ENCODE measurements around the gene TAAR2.
"Not testable (repeated sequence)": the region's sequence is repeated elsewhere in the genome, so short reads cannot be mapped to it uniquely, and the experiment has no call there.

The TAAR2 gene, protein sequence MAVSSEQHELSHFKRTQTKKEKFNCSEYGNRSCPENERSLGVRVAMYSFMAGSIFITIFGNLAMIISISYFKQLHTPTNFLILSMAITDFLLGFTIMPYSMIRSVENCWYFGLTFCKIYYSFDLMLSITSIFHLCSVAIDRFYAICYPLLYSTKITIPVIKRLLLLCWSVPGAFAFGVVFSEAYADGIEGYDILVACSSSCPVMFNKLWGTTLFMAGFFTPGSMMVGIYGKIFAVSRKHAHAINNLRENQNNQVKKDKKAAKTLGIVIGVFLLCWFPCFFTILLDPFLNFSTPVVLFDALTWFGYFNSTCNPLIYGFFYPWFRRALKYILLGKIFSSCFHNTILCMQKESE

DNA sequence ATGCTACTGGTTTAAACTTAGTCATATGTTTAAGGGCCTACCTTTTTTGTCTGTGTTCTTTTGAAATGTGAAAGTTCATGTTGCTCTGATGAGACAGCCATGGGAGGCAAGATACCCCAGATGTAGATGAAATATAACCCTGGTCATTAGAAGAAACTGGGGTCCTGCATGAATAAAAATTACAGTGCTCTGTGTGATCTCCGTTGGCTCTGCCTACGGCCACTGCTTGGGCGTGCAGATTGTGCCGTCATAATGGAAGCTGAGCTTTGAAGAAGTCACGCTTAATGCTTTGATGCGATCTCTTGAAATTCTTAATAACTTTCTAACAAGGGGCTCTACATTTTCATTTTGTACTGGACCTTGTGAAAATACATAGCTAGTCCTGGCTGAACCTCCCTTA, at the start of gene TAAR2:
Gene TAAR2, minus strand, starts transcription at position 101 of the 400 bp plus-strand sequence. Its CDS starts 0 bp downstream, at position 101.
- DNase-seq = no peak

DNA sequence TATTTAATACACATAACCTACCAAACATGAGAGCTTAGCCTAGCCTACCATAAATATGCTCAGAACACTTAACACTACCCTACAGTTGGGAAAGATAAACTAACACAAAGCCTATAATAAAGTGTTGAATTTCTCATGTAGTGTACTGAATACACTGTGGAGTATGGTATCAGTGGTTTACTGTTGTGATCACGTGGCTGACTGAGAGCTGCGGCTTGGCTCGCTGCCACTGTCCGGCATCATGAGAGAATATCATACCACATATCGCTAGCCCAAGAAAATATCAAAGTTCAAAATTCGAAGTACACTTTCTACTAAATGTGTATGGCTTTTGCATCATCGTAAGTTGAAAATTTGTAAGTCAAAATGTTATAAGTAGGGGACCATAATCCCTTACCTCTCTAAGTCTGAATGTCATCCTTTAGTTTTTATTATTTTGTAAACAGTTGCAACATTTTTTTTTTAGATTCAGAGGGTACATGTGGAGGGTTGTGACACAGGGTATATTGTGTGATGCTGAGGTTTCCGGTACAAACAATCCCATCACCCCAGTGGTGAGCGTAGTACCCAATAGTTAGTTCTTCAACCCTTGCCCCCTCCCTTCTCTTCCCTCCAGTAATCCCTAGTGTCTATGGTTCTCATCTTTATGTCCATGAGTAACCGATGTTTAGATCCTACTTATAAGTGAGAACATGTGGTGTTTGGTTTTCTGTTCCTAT, 49.5 kb upstream of the TAAR2 start:
- peak; percentile 59 for DNase-seq

DNA sequence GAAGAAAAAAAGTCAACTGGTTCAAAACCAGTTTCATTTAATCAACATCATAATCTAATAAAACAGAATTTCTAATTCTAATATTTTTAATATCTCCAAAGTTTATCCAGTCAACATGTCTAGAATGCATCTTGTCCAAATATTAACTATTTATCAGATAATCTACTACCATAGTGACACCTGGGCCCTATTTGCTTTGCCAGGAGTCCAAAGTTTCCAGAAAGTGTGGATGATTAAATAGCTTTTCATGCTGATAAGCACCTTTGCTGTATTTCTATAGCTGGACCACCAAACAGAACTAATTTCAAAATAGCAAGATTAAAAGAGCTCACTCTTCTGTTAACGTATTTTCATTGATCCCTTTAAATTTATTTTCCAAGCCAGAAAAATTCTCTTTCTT, 47.2 kb upstream of the TAAR2 start:
- no peak for DNase-seq

DNA sequence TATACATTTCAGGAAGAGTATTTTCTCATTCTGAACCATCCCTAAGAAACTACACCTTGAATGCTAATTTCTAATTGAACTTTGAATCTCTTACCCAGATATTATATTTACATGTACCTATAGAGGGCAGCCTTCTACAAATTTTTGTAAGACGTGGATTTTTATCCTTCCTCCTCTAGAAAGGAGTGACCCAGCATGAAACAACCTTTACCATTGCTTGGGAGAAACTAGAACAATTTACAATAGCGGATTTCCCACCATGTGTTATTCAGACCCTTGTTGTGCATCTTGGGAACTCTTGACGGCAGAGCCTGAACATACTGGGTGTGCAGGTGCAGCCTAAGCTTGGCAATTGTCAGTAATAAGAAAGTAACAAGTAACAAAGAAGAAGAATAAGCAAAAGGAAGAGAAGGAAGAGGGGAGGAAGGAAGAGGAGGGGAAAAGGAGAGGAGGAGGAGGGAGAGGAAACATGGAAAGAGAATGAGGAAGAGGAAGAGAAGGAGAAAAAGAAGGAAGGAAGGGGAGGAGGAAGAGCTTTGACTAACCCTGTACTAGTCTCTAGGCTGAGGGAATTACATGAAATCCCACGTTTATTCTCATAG, 45.7 kb upstream of the TAAR2 start:
- DNase-seq = peak; percentile 20

DNA sequence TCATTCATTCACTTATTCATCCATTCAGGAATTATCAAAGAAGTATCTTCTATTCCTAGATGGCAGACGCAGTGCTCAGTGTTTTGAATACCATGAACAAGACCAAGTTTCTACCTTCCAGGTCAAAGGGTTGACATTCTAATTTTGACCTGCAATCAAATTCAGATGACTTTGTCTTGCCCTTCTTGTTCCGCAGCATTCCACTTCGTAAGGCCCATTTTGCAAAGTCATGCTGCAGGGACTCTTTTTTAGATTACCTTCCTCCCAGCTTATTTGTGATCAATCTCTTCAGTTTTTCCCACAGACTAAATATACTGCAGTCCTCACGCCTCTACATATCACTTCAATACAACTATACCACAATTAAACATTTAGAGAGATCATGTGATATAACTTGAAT, 42.0 kb upstream of the TAAR2 start:
- no peak for DNase-seq

DNA sequence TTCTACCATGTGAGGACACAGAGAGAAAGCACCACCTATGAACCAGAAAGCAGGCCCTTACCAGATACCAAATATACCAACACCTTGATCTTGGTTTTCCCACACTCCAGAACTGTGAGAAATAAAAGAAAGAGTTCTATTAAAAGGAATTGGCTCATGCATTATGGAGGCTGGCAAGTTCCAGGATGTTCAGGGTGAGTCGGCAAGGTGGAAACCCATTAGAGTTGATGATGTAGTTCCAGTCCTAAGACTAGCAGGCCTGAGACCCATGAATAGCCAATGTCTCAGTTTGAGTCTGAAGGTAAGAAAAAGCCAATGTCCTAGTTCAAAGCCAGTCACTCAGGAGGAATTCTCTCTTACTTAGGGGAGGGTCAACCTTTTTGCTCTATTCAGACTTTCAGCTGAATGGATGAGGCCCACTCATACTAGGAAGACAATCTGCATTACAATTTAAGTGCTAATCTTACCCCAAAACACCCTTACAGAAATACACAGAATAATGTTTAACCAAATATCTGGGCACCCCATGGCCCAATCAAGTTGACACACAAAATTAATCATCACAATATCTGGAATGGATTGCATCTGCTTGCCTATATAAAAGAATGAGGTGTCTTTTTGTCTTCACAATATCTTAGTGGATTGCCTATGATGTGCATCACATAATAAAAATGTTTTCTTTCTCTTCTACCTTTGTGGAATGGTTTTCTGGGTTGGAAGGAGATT, 40.4 kb upstream of the TAAR2 start:
- no peak for DNase-seq

DNA sequence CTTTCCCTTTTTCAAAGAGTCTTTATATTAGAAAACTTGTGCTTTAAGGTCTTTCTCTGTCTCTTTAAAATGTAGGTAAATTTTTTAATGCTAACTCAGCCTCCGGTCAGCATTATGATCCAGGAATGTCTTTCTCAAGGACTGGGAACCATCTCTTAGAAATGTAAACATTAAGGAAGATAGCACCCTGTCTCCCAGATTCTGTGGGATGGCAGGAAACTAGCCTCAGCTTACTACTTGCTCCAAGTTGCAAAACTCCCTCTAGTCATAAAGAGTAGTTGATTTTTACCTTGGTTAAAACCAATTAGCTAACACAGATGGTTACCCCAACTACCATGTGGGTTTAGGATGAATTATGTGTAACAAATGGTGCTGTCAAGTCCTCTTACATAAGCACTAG, 39.6 kb upstream of the TAAR2 start:
- DNase-seq = no peak

DNA sequence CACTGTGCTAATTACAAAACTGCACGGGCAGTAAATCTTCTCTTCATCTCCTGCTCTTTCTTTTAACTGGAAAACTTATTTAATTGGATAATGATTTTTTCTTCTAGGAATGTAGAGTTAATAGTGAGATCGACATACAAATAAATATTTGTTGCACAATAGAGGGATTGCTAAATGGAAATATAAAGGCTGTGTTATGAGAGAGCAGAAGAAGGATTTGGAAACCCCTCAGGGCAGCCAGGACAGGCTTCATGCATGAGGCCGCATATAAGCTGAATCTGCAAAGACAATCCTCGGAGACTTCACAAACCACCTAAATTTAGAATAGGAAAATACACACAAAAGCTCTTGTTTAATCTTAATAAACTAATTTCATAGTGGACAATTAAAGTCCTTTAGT, 37.8 kb upstream of the TAAR2 start:
- DNase-seq = no peak

DNA sequence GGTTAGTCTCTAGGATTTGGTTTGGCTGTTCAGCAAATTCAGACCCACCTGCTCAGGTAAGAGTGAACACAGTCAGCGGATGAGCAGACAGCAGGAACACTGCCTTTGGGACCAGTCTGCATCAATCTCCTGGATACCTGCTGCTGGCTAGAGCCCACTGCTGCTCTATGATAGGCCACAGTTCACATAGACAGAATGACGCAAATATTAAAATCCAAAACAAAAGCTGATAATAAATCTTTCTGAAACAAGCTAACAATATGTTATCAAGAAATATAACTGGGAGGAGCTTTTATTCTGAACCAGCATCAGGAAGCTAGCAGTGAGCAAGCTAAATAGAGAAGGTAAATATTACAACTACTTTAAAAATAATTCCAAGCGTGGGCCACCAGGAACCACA, 35.0 kb upstream of the TAAR2 start, which contains the start of gene TAAR1:
Gene TAAR1, minus strand, starts transcription at position 101 of the 400 bp plus-strand sequence. CDS start 13,179 bp downstream, outside the sequence.
- no peak for DNase-seq

DNA sequence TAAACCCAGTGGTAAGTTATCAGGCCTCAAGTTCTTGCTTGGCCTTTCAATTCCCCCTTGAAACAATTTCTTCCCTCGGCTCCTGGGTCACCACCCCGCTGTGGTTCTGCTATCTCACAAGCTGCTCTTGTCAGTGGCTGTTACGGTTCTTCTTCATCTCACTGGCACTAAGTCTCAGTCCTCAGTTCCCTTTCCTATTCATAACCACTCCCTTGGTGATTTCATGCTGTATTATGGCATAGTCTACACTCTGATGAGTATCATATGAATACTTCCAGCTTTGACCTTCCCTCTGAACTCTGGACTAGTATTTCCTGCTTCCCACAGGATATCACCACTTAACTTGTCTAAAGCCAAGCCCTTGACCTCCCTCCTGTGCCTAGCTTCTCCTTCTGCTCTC, 27.0 kb upstream of the TAAR2 start:
- no peak for DNase-seq

DNA sequence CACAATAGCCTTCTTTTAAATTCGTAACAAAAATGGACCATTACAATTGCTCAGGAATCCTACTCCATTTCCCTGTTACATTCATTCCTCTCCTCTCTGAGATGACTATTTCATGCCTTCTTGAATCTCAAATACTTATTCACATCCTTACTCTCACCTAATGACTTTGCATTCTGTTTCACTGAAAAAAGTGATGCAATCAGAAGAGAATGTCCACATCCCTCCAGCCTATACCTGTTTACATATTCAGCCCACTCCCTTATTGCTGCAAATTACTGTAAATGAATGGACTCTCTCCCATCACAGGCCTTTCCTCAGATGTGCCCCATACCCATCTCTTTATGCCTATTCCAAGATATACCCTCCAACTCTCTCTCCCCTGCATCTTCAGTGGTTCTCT, 26.4 kb upstream of the TAAR2 start:
- no peak for DNase-seq

DNA sequence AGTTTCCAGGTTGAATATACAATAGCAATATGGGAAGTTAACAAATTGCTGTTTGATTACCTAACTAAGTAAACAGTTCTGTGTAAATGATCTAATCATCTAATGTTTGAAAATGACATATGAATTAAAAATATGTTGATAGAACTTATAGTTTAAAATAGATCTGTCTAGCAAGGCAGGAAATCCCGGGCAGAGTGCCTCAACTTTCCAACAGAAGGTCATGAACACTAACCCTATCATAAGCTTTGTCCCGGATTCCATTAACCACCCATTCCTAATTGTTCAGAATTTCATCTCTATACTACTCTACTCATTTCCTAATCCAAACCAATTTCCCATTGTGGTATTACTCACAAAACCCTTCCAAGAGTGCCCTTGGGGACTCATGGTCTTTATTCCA, 24.8 kb upstream of the TAAR2 start:
- no peak for DNase-seq

DNA sequence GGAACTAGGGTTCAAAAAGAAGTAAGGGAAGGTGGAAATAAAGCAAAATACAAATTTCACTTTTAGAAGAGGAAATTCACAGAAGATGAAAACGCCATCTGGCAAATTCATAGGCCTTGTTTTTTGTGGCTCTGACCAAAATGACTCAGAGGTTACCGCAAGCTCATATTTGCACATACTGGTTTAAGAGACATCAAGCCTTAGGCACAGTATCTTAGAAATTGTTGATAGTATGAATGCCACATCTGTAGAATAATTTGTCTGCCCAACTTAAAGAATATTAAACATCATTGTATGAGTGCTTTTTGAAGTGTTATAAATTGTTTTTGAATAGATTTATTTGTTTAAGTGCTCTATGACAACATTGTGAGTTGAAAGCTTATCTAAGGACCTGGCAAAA, 24.3 kb upstream of the TAAR2 start:
- no peak for DNase-seq

DNA sequence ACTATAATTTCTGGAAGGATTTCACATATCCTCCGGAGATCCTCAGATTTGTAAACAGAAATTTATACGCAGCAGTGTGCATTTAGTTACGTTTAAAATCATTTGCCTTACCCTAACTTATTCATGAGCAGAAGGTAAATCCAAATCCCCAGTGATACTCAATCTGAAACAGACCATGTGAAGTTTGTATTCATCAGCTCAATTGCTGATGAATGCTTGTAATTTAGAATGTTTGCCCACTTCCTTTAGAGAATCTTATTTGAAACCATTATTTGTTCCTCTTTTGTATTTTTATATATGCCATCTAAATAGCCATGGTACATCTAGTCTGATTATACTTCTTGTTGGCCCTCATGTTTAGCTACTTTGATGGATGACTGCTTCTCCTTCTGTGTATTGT, 19.5 kb upstream of the TAAR2 start:
- DNase-seq = no peak

DNA sequence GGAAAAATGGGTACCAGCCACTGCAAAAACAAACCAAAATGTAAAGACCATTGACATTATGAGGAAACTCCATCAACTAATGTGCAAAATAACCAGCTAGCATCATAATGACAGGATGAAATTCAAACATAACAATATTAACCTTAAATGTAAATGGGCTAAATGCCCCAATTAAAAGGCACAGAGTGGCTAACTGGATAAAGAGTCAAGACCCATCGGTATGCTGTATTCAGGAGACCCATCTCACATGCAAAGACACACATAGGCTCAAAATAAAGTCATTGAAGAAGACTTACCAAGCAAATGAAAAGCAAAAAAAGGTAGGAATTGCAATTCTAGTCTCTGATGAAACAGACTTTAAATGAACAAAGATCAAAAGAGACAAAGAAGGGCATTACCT, 13.1 kb upstream of the TAAR2 start:
- not testable (repeated sequence) for DNase-seq

DNA sequence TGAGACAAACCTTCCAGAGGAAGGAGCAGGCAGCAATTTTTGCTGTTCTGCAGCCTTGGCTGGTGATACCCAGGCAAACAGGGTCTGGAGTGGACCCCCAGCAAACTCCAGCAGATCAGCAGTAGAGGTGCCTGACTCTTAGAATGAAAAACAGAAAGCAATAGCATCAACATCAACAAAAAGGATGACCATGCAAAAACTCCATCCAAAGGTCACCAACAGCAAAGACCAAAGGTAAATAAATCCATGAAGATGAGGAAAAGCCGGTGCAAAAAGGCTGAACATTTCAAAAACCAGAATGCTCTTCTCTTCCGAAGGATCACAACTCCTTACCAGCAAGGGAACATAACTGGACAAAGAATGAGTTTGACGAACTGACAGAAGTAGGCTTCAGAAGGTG, 11.8 kb upstream of the TAAR2 start:
- not testable (repeated sequence) for DNase-seq

DNA sequence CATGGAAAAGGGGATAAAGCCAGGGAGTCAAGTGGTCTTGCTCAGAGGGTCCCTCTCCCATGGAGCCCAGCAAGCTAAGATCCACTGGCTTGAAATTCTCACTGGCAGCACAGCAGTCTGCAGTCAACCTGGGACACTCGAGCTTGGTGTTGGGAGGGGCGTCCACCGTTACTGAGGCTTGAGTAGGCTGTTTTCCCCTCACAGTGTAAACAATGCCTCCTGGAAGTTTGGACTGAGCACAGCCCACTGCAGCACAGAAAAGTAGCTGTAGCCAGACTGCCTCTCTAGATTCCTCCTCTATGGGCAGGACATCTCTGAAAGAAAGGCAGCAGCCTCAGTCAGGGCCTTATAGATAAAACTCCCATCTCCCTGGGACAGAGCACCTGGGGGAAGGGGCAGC, 11.2 kb upstream of the TAAR2 start:
- not testable (repeated sequence) for DNase-seq

DNA sequence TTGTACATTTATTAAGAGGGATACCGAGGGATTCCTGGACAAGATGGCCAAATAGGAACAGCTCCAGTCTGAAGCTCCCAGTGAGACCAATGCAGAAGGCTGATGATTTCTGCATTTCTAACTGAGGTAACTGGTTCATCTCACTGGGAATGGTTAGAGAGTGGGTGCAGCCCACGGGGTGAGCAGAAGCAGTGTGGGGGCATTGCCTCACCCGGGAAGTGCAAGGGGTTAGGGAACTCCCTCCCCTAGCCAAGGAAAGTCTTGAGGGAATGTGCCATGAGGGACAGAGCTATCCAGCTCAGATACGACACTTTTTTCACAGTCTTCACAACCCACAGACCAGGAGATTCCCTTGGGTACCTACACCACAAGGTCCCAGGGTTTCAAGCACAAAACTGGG, 10.7 kb upstream of the TAAR2 start:
- no peak for DNase-seq

DNA sequence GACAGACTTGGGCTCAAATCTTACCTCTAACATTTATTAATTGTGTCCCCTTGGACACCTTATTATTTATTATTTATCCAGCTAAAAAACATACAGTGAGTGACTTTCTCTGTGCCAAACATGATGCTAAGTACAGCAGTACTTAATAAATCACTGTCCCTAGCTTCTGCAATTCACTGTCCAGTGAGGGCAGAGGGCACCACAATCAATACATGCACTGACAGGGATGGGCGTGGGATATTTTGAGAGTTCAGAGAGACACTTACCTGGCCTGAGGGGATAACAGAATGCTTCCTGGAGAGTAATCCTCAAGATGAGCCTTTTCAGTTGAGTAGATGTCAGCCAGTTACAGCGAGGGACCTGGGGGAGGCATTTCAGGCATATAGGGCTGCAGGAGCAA, 9.3 kb upstream of the TAAR2 start:
- no peak for DNase-seq

DNA sequence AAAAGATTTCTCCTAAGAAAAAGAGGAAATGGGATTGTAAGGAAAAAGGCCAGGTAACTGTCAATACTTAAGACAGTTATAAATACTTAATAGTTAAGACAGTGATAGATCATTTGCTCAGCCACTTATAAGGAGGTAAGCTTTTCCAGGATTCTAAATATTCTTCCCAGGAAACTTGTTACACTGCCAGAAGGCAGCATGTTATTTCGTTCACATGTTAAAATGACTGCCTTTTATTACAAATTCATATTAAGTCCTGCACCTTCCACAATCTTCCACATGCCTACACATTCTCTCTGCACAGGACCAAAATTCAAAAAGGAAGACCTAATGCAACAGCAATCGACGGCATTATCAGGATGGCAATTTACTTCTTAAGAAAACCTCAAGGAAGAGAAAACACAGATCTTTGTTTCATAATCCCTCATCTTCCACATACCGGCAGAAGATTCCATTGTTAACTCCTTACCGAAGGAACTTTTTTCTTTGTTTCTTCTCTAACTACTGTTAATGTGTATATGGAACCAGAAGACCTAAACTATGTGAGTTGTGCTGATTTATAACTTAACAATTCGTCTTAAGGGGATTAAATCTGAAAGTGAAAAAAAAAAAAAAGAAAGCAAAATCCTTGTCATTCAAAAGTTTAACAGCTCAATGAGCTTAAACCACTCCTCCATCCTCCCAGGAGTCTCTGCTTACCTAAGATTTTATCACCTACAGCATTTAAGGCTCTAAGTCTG, 799 bp downstream of the TAAR2 start:
- DNase-seq = no peak

DNA sequence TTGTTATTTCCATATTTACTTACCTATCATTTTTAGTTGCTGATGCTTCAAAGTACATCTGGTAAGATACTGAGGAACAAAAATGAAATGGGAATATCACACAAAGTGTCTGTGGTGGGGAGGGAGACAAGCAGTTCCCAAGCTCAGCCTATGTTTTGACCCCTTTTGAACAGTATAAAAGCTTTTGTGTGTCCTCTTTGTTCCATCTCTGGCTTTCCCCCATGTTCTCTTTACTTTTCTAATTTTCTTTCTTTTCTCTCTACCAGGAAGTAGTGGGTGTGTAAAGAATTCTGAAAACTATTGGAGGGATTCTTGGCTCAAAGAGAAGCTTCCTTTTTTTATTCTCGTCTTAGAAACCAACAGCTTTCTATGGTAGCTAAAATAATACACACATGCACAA, 7.4 kb downstream of the TAAR2 start:
- DNase-seq = no peak

DNA sequence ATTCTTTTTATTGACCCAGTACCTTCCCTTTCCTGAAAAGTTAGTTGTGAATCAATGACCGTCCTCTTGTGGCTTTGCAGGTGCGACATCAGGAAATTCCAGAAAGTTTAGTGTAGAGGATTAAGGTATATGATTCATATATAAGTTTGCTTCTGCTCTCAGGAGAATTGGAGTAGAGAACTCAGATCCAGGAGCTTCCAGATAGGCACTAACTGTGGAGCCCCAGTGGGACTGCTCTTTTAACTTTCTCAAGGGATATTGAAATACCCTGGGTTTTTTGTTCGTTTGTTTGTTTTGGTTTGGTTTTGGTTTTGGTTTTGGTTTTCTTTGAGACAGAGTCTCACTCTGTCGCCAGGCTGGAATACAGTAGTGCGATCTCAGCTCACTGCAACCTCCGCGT, 9.5 kb downstream of the TAAR2 start:
- DNase-seq = peak; percentile 15
